Measurements from ENCODE around the gene KAZN.

Gene KAZN

DNA sequence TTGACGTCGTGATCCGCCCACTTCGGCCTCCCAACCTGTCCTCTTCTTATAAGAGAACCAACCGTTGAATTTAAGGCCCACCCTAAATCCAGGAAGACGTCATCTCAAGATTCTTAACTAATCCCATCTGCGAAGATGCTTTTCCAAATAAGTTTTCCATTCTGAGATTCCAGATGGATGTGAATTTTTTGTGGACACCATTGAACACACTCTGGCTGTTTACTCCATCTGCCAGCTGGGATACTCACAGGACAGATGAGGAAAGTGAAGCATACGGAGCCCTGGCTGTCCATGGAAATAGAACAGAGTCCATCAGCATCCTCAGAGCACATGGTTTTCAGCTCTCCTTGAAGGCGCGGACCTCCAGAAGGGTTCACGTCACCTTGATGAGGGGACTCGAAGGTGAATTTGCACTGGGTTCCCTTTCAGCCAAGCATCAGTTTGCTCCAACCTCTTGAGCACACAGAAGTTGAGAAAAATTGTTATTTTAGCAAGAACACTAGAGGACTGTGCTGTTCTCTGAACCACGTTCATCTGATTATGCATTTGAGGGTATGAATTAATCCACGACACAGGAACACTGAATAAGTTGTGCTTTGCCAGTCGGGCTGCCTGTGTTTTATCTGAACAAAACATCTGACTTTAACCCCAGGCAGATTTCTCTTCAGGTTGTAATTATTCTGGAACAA, 68.6 kb downstream of the KAZN start:
- ChIA-PET CTCF (no interaction called here), POLR2A (no interaction called here)
- Histone ChIP-seq H3K4me3 (ENCODE audit: low read depth, low read length) (no peak overlapping the region), H3K9me3 (ENCODE audit: control insufficient read depth, insufficient read depth, low read depth, low read length) (no peaks in the 10 kb centered on the region), H3K4me1 (ENCODE audit: control insufficient read depth, insufficient read depth, low read length) (no peaks in the 10 kb centered on the region), H3K36me3 (ENCODE audit: control insufficient read depth in 2 of 2, insufficient read depth in 1 of 2, low read length in 2 of 2) (no peaks in the 10 kb centered on the region), H3K27ac (ENCODE audit: extremely low read depth, low read depth, low read length) (no peak overlapping the region)
- TF ChIP-seq ZNF2 (tag by site-specific recombination; IDR thresholded peaks at IDR 0.05) (no peak), ZFP69B (tag by site-specific recombination; IDR thresholded peaks at IDR 0.05) (no peak), ZNF202 (tag by site-specific recombination; IDR thresholded peaks at IDR 0.05; ENCODE audit: borderline replicate concordance) (no peak), ZNF48 (tag by site-specific recombination; IDR thresholded peaks at IDR 0.05) (no peak), MYNN (tag by site-specific recombination; IDR thresholded peaks at IDR 0.05; ENCODE audit: borderline replicate concordance) (no peak), ZNF677 (tag by site-specific recombination; IDR thresholded peaks at IDR 0.05) (no peak), ZNF292 (tag by site-specific recombination; IDR thresholded peaks at IDR 0.05; ENCODE audit: borderline replicate concordance, low read depth) (no peak), ZBTB17 (tag by site-specific recombination; IDR thresholded peaks at IDR 0.05) (no peak), ZNF792 (tag by site-specific recombination; IDR thresholded peaks at IDR 0.05) (no peak), YY1 (tag by site-specific recombination; IDR thresholded peaks at IDR 0.05) (no peak)
- TF ChIP-seq, protein P1, sequence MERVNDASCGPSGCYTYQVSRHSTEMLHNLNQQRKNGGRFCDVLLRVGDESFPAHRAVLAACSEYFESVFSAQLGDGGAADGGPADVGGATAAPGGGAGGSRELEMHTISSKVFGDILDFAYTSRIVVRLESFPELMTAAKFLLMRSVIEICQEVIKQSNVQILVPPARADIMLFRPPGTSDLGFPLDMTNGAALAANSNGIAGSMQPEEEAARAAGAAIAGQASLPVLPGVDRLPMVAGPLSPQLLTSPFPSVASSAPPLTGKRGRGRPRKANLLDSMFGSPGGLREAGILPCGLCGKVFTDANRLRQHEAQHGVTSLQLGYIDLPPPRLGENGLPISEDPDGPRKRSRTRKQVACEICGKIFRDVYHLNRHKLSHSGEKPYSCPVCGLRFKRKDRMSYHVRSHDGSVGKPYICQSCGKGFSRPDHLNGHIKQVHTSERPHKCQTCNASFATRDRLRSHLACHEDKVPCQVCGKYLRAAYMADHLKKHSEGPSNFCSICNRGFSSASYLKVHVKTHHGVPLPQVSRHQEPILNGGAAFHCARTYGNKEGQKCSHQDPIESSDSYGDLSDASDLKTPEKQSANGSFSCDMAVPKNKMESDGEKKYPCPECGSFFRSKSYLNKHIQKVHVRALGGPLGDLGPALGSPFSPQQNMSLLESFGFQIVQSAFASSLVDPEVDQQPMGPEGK (tag by site-specific recombination; IDR thresholded peaks at IDR 0.05), result no peak
- TF ChIP-seq, protein P2, sequence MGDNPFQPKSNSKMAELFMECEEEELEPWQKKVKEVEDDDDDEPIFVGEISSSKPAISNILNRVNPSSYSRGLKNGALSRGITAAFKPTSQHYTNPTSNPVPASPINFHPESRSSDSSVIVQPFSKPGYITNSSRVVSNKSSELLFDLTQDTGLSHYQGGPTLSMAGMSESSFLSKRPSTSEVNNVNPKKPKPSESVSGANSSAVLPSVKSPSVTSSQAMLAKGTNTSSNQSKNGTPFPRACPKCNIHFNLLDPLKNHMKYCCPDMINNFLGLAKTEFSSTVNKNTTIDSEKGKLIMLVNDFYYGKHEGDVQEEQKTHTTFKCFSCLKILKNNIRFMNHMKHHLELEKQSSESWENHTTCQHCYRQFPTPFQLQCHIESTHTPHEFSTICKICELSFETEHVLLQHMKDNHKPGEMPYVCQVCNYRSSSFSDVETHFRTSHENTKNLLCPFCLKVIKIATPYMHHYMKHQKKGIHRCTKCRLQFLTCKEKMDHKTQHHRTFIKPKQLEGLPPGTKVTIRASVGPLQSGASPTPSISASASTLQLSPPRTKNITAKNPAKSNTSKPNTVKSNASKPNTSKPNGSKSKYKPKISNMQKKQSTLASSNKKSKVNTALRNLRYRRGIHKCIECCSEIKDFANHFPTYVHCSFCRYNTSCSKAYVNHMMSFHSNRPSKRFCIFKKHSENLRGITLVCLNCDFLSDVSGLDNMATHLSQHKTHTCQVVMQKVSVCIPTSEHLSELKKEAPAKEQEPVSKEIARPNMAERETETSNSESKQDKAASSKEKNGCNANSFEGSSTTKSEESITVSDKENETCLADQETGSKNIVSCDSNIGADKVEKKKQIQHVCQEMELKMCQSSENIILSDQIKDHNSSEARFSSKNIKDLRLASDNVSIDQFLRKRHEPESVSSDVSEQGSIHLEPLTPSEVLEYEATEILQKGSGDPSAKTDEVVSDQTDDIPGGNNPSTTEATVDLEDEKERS (tag by site-specific recombination; IDR thresholded peaks at IDR 0.05), result no peak

GRCh38 chr1:14667651-14667984, 69.1 kb downstream of the KAZN start:
- no peak for TF ChIP-seq KLF1 (tag by site-specific recombination; IDR thresholded peaks at IDR 0.05)
- TF ChIP-seq SALL2 (tag by site-specific recombination; IDR thresholded peaks at IDR 0.05; ENCODE audit: borderline replicate concordance), result no peak
- TF ChIP-seq ZNF621 (tag by site-specific recombination; IDR thresholded peaks at IDR 0.05), result no peak
- TF ChIP-seq PRDM2 (tag by site-specific recombination; IDR thresholded peaks at IDR 0.05; ENCODE audit: borderline replicate concordance), result no peak
- TF ChIP-seq KLF9 (tag by site-specific recombination; IDR thresholded peaks at IDR 0.05; ENCODE audit: low read depth), result no peak
- TF ChIP-seq YY2 (tag by site-specific recombination; IDR thresholded peaks at IDR 0.05), result no peak
- TF ChIP-seq BCL6B (tag by site-specific recombination; IDR thresholded peaks at IDR 0.05), result no peak
- no peak for TF ChIP-seq KLF7 (tag by site-specific recombination; IDR thresholded peaks at IDR 0.05; ENCODE audit: borderline replicate concordance)
- no peak overlapping the region for H3K4me3 ChIP-seq (ENCODE audit: low read depth, low read length)
- POLR2A ChIA-PET, result no interaction called here
- no peak overlapping the region for H3K27ac ChIP-seq (ENCODE audit: extremely low read depth, low read depth, low read length)
- H3K4me1 ChIP-seq (ENCODE audit: control insufficient read depth, insufficient read depth, low read length), result no peaks in the 10 kb centered on the region
- CTCF ChIA-PET, result no interaction called here
- H3K9me3 ChIP-seq (ENCODE audit: control insufficient read depth, insufficient read depth, low read depth, low read length), result no peaks in the 10 kb centered on the region
- no peaks in the 10 kb centered on the region for H3K36me3 ChIP-seq (ENCODE audit: control insufficient read depth in 2 of 2, insufficient read depth in 1 of 2, low read length in 2 of 2)

Data from HEK293 (cell line).